COLO668 (cell line): ENCODE measurements around the gene MAST4.
"Not testable (repeated sequence)": the region's sequence is repeated elsewhere in the genome, so short reads cannot be mapped to it uniquely, and the experiment has no call there.

Experiments
- DNase-seq: peaks from one replicate; lab custom pipeline; 2025; ENCODE audit not compliant: unreplicated experiment; lab: John Stamatoyannopoulos, UW

MAST4 gene

GRCh38 chr5:66741394-66741793, 145.2 kb downstream of the MAST4 start:
- DNase-seq: peak; percentile 7

- no peak for DNase-seq
Measured at GRCh38 chr5:66742083-66742895, 146.1 kb downstream of the MAST4 start.

- DNase-seq: no peak
Measured at GRCh38 chr5:66742896-66743247, 146.7 kb downstream of the MAST4 start.

- DNase-seq: no peak
Measured at GRCh38 chr5:66743344-66743743, 147.2 kb downstream of the MAST4 start.

GRCh38 chr5:66744040-66744439, 147.8 kb downstream of the MAST4 start:
- no peak for DNase-seq

- DNase-seq: no peak
Measured at GRCh38 chr5:66745297-66745696, 149.1 kb downstream of the MAST4 start.

GRCh38 chr5:66747607-66748006, 151.4 kb downstream of the MAST4 start:
- no peak for DNase-seq

- DNase-seq: not testable (repeated sequence)
Measured at GRCh38 chr5:66752668-66753067, 156.5 kb downstream of the MAST4 start.

- DNase-seq: peak; percentile 45
Measured at GRCh38 chr5:66757219-66757833, 161.1 kb downstream of the MAST4 start.

- no peak for DNase-seq
Measured at GRCh38 chr5:66757834-66758371, 161.7 kb downstream of the MAST4 start.

GRCh38 chr5:66769030-66769733, 173.0 kb downstream of the MAST4 start:
- DNase-seq: no peak

GRCh38 chr5:66769839-66770617, 173.8 kb downstream of the MAST4 start:
- peak; percentile 9 for DNase-seq

GRCh38 chr5:66777868-66778267, 181.7 kb downstream of the MAST4 start:
- no peak for DNase-seq

- no peak for DNase-seq
Measured at GRCh38 chr5:66779528-66779927, 183.3 kb downstream of the MAST4 start.

- no peak for DNase-seq
Measured at GRCh38 chr5:66788556-66788955, 192.4 kb downstream of the MAST4 start.

GRCh38 chr5:66789434-66789833, 193.2 kb downstream of the MAST4 start:
- no peak for DNase-seq

- no peak for DNase-seq
Measured at GRCh38 chr5:66793049-66793448, 196.9 kb downstream of the MAST4 start.

- DNase-seq: no peak
Measured at GRCh38 chr5:66795682-66796081, 199.5 kb downstream of the MAST4 start.

- peak; percentile 63 for DNase-seq
Measured at GRCh38 chr5:66796305-66797292, 200.4 kb downstream of the MAST4 start.

GRCh38 chr5:66802941-66803340, 206.7 kb downstream of the MAST4 start:
- no peak for DNase-seq
